H1 (cell line): ENCODE data around the gene MCM3AP. TPM values are rescaled to one million over a fixed set of nuclear protein-coding genes. Genes with fewer than 3 reads are reported as not detected.

Experiments used
- ASH2L ChIP-seq: fragments of 200-600, 300-600 bp; sonication (generic); IDR thresholded peaks from one replicate; pipeline ENCODE4 v1.7.1; 2017; ENCODE audit warnings: low read length
- ATF2 ChIP-seq: IDR thresholded peaks from 2 replicates; pipeline ENCODE4 v1.6.1; 2012; ENCODE audit warnings: low read length, inconsistent platforms
- BRCA1 ChIP-seq: IDR thresholded peaks from 2 replicates; pipeline ENCODE4 v1.6.1; 2012; ENCODE audit warnings: low read depth, low read length, improper control_type of control experiment
- CBX5 ChIP-seq: fragments of 300-800, 300-1000 bp; sonication (generic); IDR thresholded peaks from 2 replicates; pipeline ENCODE4 v1.7.1; 2016; ENCODE audit warnings: antibody characterized with exemption, low read length, low read depth
- EP300 ChIP-seq, 2 experiments: IDR thresholded peaks; 1 replicate in 1 of 2; 2 replicates in 1 of 2; pipeline ENCODE4 v1.6.1; 2011 to 2012; ENCODE audit warnings: low read depth in 2 of 2, low read length in 2 of 2, mild to moderate bottlenecking in 2 of 2, borderline replicate concordance in 1 of 2, inconsistent platforms in 1 of 2, moderate library complexity in 1 of 2
- KDM1A ChIP-seq: fragments of 200-600, 300-600 bp; sonication (generic); IDR thresholded peaks from 2 replicates; pipeline ENCODE4 v1.7.1; 2016; ENCODE audit warnings: mild to moderate bottlenecking, low read length, borderline replicate concordance
- KDM5A ChIP-seq: fragments of 200-600 bp; IDR thresholded peaks from 2 replicates; pipeline ENCODE4 v1.7.1; 2012; ENCODE audit warnings: mild to moderate bottlenecking, low read length, inconsistent platforms, mixed read lengths
- MAX ChIP-seq: IDR thresholded peaks from 2 replicates; pipeline ENCODE4 v1.6.1; 2012; ENCODE audit warnings: inconsistent platforms
- NRF1 ChIP-seq: IDR thresholded peaks from 2 replicates; pipeline ENCODE4 v1.6.1; 2011; ENCODE audit warnings: mild to moderate bottlenecking, low read depth, low read length, improper control_type of control experiment
- SIN3A ChIP-seq, 2 experiments: IDR thresholded peaks in 1 of 2; conservative IDR thresholded peaks in 1 of 2; 2 replicates each; pipeline ENCODE4 v1.6.1; 2011 to 2012; ENCODE audit warnings: low read length in 2 of 2, improper control_type of control experiment in 1 of 2, low read depth in 1 of 2, mild to moderate bottlenecking in 1 of 2
- SIRT6 ChIP-seq: IDR thresholded peaks from one replicate; pipeline ENCODE4 v1.7.1; 2012; ENCODE audit warnings: low read length, inconsistent platforms
- SIX5 ChIP-seq: IDR thresholded peaks from 2 replicates; pipeline ENCODE4 v1.6.1; 2011; ENCODE audit warnings: mild to moderate bottlenecking, low read depth, low read length
- SP1 ChIP-seq: IDR thresholded peaks from 2 replicates; pipeline ENCODE4 v1.6.1; 2011; ENCODE audit warnings: low read depth, low read length
- TAF7 ChIP-seq: optimal IDR thresholded peaks from 2 replicates; pipeline ENCODE3; 2011; ENCODE audit warnings: low read depth, mild to moderate bottlenecking, inconsistent platforms, low read length, moderate library complexity, borderline replicate concordance
- YY1 ChIP-seq: IDR thresholded peaks from 2 replicates; pipeline ENCODE4 v1.6.1; 2011; ENCODE audit warnings: low read depth, mild to moderate bottlenecking, low read length
- polyA plus RNA-seq, 7 experiments: library from polyadenylated mRNA; depleted of rRNA in 3 of 7; stranded (reverse) in 5 of 7; unstranded in 2 of 7; fragments of >200 nt in 5 of 7; fragments of 200-250 nt in 2 of 7; gene quantifications; 1 replicate in 5 of 7; 2 replicates in 1 of 7; 4 replicates in 1 of 7; pipeline versions ENCODE4 v1.2.1 to v1.2.3, GENCODE V29; 2011 to 2013; ENCODE audit warnings: missing spikeins in 2 of 7, mixed read lengths in 2 of 7
- total RNA-seq: library from RNA; stranded (reverse); fragmentation: NEBNext Ultra II Directional; extraction: Animal tissue kit (Norgen Biotek cat#: 25700); gene quantifications from 2 replicates; pipeline ENCODE4 v1.2.1, GENCODE V29; 2021
- TF ChIP-seq, protein P1 (sequence below), 3 experiments: IDR thresholded peaks; 1 replicate in 2 of 3; 2 replicates in 1 of 3; pipeline versions ENCODE4 v1.5.1 to v1.6.1; 2011; ENCODE audit warnings: low read length in 3 of 3, mild to moderate bottlenecking in 3 of 3, inconsistent platforms in 2 of 3, low read depth in 1 of 3, moderate library complexity in 1 of 3; ENCODE audit not compliant: insufficient read depth in 1 of 3; ENCODE audit errors: control extremely low read depth in 1 of 3
- TF ChIP-seq, protein P2 (sequence below): IDR thresholded peaks from 2 replicates; pipeline ENCODE4 v1.6.1; 2011; ENCODE audit warnings: low read length, improper control_type of control experiment
- TF ChIP-seq, protein P3 (sequence below): IDR thresholded peaks from 2 replicates; pipeline ENCODE4 v1.6.1; 2012; ENCODE audit warnings: inconsistent platforms

Gene MCM3AP
- total and polyA plus RNA-seq, 2 of the 8 experiments (the other 6 are each of a cell fraction or from before 2014, with no cell fraction given) = 37.2 to 119 TPM

DNA sequence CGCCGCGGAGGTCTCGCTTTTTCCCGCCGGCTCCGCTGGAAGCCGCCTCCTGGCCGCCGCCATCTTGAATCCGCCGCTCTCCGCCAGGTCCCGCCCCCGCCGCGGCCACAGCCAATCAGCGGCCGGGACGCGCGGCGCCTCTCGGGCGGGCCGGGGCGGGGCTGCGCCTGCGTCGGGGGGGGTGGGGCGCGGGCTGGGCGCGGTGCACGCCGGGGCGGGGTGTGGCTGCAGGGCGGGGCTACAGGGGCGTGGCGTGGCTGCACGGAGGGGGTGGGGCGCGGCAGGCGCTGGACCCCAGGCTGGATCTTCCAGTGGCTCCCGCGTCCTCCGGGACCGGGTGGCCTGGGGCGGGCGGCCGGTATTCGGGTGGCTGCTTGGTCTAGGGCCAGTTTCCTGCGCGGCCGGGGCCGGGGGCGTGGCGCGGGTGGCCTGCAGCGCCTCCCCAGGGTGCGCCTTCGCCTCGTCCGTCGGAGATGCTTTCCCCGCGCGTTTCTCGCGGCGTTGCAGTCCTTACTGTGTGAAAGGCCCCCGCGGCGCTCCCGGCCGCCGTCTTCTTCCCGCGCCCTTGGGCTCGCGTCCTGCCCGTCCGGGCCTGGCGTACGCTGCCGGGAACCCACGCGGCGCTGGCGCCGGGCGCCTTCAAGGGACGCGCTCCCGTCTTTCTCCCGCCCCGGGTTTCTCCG, 39.1 kb upstream of the MCM3AP start (continued):
- TF ChIP-seq CBX5 = no peak
- no peak for TF ChIP-seq MAX
- TF ChIP-seq KDM5A = no peak
- TF ChIP-seq SIX5 = no peak
- TF ChIP-seq BRCA1 = no peak
- TF ChIP-seq SP1 = no peak; the same call in 1 of the 2 replicates
- TF ChIP-seq, protein P1, sequence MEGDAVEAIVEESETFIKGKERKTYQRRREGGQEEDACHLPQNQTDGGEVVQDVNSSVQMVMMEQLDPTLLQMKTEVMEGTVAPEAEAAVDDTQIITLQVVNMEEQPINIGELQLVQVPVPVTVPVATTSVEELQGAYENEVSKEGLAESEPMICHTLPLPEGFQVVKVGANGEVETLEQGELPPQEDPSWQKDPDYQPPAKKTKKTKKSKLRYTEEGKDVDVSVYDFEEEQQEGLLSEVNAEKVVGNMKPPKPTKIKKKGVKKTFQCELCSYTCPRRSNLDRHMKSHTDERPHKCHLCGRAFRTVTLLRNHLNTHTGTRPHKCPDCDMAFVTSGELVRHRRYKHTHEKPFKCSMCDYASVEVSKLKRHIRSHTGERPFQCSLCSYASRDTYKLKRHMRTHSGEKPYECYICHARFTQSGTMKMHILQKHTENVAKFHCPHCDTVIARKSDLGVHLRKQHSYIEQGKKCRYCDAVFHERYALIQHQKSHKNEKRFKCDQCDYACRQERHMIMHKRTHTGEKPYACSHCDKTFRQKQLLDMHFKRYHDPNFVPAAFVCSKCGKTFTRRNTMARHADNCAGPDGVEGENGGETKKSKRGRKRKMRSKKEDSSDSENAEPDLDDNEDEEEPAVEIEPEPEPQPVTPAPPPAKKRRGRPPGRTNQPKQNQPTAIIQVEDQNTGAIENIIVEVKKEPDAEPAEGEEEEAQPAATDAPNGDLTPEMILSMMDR (IDR thresholded peaks at IDR 0.05; ENCODE audit: control extremely low read depth in 1 of 3, insufficient read depth in 1 of 3, low read depth in 1 of 3, low read length in 3 of 3) = no peak
- TF ChIP-seq, protein P2, sequence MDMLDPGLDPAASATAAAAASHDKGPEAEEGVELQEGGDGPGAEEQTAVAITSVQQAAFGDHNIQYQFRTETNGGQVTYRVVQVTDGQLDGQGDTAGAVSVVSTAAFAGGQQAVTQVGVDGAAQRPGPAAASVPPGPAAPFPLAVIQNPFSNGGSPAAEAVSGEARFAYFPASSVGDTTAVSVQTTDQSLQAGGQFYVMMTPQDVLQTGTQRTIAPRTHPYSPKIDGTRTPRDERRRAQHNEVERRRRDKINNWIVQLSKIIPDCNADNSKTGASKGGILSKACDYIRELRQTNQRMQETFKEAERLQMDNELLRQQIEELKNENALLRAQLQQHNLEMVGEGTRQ = no peak
- no peak for TF ChIP-seq KDM1A
- TF ChIP-seq SIN3A (conservative IDR thresholded peaks at IDR 0.05 in 1 of 2, IDR thresholded peaks at IDR 0.05 in 1 of 2; ENCODE audit: low read depth in 1 of 2, low read length in 2 of 2) = 0 out of 4 replicates have a peak, but pooled peaks of 1 of the 2 experiments have one; percentile 15
- no peak for TF ChIP-seq NRF1
- TF ChIP-seq ATF2 = no peak
- TF ChIP-seq, protein P3, sequence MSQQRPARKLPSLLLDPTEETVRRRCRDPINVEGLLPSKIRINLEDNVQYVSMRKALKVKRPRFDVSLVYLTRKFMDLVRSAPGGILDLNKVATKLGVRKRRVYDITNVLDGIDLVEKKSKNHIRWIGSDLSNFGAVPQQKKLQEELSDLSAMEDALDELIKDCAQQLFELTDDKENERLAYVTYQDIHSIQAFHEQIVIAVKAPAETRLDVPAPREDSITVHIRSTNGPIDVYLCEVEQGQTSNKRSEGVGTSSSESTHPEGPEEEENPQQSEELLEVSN = no peak
- TF ChIP-seq ASH2L = no peak
- TF ChIP-seq TAF7 = peak; percentile 88
- TF ChIP-seq YY1 = peak; percentile 97; the same call in 1 of the 2 replicates
- no peak for TF ChIP-seq EP300 (IDR thresholded peaks at IDR 0.05; ENCODE audit: borderline replicate concordance in 1 of 2, low read depth in 2 of 2, low read length in 2 of 2)
- TF ChIP-seq SIRT6 = no peak
